HG03280 (cell line): ENCODE measurements around the gene RALB.
"Not testable (repeated sequence)": the region's sequence is repeated elsewhere in the genome, so short reads cannot be mapped to it uniquely, and the experiment has no call there.

ENCODE experiments used
- ATAC-seq: cut with Tn5 transposase; IDR thresholded peaks from one replicate; pipeline ENCODE4 v1.9.1; 2021; ENCODE audit warnings: mild to moderate bottlenecking, moderate library complexity; ENCODE audit not compliant: unreplicated experiment

Gene RALB

GRCh38 chr2:120313695-120314615 lies 61.3 kb downstream of the RALB start:
- no peak for ATAC-seq

DNA sequence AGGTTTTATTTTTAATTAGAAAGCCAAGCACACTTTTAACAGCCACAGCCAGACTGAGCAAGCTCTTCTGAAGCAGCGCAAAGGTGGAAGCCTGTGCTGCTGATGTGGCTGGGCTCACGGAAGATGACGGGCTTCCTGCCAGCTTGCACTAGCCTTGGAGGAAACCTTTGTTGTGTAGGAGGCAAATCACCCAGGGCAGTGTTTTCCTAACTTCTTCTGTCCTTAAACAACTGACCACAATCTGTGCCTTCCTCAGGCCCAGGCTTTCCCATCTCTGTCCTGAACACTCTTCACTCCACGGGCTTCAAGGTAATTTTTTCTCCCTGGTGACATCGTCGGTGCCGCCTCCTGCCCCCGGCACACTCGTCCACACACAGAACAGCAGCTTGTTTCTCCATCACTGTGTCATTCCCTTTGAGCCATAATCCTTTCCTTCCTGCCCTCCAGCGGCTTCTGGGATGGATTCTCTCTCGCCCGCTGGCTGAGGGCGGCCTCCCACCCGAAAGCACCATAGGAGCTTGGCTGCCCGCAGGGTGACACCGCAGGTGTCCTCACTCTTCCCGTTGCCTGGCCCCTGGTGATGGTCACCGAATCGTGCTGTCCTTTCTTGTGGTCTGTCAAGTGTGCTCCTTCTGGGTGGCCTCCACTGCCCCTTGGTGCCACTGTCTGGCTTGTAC lies 62.2 kb downstream of the RALB start:
- no peak for ATAC-seq

GRCh38 chr2:120315367-120316033 lies 62.8 kb downstream of the RALB start:
- no peak for ATAC-seq

GRCh38 chr2:120316071-120316470 lies 63.4 kb downstream of the RALB start:
- no peak for ATAC-seq

DNA sequence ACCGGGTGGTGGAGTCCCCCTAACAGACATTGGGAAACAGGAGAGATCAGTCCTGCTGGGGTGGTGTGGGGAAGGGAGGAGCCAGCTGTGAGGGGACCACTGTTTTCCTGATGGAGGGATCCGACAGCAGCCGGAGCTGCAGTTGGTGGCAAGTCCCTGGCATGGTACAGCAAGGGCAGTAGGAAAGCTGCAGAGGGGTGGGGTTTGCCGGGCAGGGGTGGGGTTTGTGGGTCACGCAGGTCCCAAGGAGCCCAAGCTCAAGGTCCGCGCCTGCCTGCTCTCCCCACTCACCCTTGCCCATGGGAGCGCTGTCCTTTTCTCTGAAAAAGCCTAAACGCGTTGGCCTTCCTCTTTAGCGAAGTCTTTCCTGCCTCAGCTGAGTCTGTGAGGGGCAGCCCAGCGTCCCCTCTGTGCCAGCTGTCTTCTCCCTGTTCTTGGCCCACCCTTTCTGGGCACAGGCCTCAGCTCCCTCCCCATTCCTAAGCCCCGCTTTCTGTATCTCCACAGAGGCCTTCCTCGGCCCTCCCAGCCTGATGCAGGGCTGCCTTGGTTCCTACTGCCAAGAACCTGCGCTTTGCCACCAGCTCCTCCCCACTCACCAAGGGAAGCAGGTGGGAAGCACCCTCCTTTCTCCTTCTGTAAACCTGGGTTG lies 64.0 kb downstream of the RALB start:
- no peak for ATAC-seq

- no peak for ATAC-seq
These were observed 64.5 kb downstream of the RALB start for GRCh38 chr2:120317180-120317533.

GRCh38 chr2:120317916-120318315 lies 65.3 kb downstream of the RALB start:
- ATAC-seq: no peak

DNA sequence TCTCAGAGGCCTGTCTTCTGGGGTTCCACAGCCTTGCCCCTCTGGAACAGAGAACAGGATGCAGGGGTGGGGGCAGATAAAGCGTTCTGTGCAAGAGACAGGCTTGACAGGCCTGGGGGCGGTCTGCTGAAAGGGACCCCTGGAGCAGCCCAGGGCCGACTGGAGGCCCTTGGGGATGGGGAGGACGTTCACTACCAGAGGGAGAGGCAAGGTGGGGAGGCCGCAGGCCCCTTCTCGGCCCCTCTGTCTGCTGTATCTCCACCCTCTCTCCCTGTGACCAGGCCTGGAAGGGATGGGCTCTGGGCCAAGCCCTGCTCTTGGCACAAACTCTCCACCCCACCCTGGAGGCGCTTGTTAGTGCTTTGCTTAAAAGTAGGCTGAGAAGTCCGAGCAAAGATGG lies 66.0 kb downstream of the RALB start:
- no peak for ATAC-seq

GRCh38 chr2:120319123-120319522 lies 66.5 kb downstream of the RALB start:
- no peak for ATAC-seq

DNA sequence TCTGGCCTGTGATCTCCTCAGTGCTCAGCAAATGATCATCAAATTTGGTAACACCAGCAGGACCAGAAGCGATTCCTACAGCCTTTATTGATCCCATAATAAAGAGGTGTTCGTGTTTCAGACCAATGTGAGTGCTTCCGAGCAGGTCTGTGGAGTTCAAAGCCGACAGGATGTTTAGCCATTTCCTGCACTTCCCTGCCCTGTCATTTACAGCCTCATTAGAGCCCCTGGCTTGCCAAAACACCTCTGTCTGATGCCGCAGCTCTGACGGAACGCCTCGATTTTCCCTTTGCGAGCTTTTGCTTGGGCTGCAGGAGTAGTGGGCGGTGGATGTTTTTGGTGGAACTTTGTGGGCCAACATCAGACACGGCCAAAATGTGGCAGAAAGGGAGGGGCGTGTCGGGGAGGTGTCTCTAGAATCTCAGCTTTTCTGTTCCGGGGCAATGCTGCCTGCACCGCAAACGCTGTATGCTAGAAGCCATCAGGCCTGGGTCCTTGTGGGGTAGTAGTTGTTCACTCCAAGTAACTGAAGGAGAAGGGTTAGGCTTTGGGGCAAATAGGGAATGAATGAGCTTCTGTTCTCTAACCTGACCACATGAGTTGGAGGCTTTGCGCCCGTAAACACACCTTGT lies 67.2 kb downstream of the RALB start:
- no peak for ATAC-seq

- no peak for ATAC-seq
These were observed 67.7 kb downstream of the RALB start for GRCh38 chr2:120320318-120320851.

DNA sequence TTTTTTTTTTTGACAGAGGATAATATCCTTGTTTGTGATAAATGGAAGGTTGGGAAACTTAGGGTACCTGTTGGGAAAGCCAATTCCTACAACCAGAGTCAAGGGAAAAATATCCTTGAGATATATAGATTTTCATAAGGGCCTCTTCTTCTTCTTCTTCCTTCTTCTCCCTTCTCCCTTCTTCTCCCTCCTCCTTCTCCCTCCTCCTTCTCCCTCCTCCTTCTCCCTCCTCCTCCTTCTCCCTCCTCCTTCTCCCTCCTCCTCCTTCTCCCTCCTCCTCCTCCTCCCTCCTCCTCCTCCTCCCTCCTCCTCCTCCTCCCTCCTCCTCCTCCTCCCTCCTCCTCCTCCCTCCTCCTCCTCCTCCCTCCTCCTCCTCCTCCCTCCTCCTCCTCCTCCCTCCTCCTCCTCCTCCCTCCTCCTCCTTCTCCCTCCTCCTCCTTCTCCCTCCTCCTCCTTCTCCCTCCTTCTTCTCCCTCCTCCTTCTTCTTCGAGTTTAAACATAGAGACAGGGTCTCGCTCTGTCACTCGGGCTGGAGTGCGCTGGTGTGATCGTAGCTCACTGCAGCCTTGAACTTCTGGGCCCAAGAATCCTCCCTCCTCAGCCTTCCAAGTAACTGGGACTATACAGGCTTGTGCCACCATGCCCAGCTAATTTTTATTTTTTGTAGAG lies 68.4 kb downstream of the RALB start:
- ATAC-seq: not testable (repeated sequence)

DNA sequence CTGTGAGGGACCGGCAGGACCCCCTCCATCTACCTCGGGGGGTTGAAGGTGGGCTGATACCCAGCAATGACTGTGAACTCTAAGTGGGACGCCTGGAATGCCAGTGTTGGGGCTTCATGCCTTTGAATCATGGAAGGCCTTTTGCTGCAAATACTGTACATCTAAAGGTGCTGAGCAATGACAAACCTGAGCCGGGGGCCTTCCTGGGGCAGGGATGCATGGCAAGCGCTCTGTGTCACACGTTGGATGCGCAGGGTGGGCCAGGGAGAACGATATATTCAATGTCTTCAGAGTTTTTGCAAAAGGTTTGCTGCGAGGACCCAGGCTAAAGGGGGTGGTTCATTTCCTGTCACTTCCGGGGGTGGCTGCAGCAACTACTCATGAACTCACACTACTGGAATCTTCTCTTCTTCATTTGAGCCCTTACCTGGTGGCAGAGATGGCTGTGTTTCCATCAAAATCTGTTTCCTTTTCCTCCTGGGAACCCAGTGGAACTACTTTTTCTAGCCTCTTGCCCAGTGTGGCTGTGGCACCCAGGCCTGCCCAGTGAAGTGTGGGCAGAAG lies 69.2 kb downstream of the RALB start:
- no peak for ATAC-seq

DNA sequence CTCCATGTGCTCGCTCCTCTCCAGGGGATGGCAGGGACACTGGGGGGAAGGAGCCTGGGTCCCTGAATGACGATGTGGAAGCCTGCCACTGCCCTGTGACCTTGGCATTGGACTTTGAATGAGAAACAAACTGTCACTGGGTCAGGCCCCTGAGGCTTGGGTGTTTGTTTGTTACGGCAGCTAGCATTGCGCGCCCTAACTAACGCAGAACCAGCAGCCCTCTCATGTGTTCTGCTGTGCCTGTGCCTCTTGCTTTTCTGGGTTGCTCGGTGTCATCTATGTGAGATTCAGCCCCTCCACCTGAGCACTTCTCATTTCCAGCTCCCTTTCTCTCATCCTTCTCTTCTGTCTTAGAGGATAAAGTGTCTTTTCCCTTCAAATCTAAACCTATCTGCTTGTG lies 69.7 kb downstream of the RALB start:
- no peak for ATAC-seq

DNA sequence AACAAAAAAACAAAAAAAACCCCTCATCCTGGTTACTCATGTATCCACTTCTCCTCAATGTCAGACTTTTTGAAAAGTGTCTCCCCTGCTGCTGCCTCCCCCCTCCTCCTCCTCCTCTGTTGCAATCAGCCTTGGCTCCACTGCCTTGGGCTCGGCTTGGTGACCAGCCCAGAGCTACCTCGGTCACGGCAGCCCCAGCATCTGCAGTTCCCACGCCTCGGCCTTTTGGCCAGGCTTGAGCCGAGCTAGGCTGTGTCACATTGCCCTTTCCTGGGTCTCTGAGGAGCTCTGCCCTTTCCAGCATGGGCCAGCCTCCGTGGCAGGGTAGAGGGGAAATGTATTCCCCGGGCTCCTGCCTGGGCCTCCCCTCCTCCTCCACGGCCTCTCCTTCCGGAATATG lies 70.6 kb downstream of the RALB start:
- ATAC-seq: no peak

DNA sequence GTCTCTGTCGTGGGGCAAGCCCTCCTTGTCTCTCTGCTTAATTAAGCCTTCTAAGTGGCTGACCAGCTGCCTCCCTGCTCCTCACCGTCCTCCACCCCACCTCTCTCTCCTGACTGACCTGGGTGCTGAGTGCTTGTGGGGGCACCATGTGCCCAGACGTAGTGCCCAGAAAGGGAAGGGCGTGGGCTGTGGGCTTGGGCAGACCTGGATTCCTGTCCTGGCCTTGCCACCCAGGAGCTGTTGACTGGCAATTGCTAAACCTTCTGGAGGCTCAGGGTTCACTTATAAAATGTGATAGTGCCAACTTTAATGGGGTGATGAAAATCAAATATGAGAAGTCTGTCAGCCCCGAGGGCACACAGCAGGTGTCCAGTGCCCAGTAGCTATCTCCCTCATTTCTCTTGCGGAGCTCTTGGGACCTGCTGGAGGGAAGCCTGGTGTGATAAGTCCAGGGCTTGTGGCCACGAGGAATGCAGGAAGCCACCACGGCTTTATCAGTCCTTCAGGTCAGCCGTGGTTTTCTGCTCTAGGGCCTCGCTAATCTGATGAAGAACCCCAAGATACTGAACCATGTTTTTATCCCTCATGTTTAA lies 71.3 kb downstream of the RALB start:
- no peak for ATAC-seq

- no peak for ATAC-seq
These were observed 72.3 kb downstream of the RALB start for GRCh38 chr2:120324933-120325332.

- no peak for ATAC-seq
These were observed 73.4 kb downstream of the RALB start for GRCh38 chr2:120326066-120326465.
